ENCODE results near the gene FAM168A. TPM values are rescaled to one million over a fixed set of nuclear protein-coding genes. Genes with fewer than 3 reads are reported as not detected.

Gene FAM168A
- total and polyA plus RNA-seq, 2 of the 8 experiments (the other 6 are each of a cell fraction or from before 2014, with no cell fraction given): 17.1 to 21.6 TPM

DNA sequence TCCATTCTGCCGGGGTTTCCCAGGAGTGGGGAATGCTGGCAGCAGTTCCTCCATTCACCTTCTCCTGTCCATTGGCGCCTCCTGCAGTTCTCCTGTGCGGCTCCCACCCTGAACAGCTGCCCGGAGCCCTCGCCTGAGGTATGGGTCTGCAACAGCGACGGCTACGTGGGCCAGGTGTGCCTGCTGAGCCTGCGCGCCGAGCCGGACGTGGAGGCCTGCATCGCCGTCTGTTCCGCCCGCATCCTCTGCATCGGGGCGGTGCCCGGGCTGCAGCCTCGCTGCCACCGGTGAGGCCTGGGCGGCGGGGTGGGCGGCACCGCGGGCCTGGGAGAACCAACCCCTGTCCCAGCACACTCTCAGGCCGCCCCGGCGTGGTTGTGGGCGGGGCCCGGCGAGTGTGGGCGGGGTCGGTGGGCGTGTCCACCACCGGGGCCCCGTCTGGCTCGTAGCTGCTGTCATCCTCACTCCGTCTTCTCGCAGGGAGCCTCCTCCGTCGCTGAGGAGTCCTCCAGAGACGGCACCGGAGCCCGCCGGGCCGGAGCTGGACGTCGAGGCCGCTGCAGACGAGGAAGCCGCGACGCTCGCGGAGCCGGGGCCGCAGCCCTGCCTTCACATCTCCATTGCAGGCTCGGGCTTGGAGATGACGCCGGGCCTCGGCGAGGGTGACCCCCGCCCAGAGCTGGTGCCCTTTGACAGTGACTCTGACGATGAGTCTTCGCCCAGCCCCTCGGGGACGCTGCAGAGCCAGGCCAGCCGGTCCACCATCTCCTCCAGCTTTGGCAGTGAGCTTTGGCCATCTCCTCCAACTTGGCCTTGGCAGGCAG lies 235.7 kb downstream of the FAM168A start (continued):
- TF ChIP-seq POU5F1 (IDR thresholded peaks at IDR 0.05; ENCODE audit: low read depth, low read length) (no peak), MAFK (IDR thresholded peaks at IDR 0.05; ENCODE audit: low read depth, low read length) (no peak), PHF8 (conservative IDR thresholded peaks at IDR 0.05; ENCODE audit: low read depth, low read length) (no peak), EP300 (IDR thresholded peaks at IDR 0.05; ENCODE audit: borderline replicate concordance in 1 of 2, low read depth in 2 of 2, low read length in 2 of 2) (no peak), SIX5 (IDR thresholded peaks at IDR 0.05; ENCODE audit: low read depth, low read length) (no peak), CHD2 (IDR thresholded peaks at IDR 0.05; ENCODE audit: low read length) (no peak), KDM5A (IDR thresholded peaks at IDR 0.05; ENCODE audit: low read length) (no peak), KDM1A (IDR thresholded peaks at IDR 0.05; ENCODE audit: borderline replicate concordance, low read length) (no peak), SUZ12 (IDR thresholded peaks at IDR 0.05; ENCODE audit: low read length) (no peak)
- TF ChIP-seq, protein P1, sequence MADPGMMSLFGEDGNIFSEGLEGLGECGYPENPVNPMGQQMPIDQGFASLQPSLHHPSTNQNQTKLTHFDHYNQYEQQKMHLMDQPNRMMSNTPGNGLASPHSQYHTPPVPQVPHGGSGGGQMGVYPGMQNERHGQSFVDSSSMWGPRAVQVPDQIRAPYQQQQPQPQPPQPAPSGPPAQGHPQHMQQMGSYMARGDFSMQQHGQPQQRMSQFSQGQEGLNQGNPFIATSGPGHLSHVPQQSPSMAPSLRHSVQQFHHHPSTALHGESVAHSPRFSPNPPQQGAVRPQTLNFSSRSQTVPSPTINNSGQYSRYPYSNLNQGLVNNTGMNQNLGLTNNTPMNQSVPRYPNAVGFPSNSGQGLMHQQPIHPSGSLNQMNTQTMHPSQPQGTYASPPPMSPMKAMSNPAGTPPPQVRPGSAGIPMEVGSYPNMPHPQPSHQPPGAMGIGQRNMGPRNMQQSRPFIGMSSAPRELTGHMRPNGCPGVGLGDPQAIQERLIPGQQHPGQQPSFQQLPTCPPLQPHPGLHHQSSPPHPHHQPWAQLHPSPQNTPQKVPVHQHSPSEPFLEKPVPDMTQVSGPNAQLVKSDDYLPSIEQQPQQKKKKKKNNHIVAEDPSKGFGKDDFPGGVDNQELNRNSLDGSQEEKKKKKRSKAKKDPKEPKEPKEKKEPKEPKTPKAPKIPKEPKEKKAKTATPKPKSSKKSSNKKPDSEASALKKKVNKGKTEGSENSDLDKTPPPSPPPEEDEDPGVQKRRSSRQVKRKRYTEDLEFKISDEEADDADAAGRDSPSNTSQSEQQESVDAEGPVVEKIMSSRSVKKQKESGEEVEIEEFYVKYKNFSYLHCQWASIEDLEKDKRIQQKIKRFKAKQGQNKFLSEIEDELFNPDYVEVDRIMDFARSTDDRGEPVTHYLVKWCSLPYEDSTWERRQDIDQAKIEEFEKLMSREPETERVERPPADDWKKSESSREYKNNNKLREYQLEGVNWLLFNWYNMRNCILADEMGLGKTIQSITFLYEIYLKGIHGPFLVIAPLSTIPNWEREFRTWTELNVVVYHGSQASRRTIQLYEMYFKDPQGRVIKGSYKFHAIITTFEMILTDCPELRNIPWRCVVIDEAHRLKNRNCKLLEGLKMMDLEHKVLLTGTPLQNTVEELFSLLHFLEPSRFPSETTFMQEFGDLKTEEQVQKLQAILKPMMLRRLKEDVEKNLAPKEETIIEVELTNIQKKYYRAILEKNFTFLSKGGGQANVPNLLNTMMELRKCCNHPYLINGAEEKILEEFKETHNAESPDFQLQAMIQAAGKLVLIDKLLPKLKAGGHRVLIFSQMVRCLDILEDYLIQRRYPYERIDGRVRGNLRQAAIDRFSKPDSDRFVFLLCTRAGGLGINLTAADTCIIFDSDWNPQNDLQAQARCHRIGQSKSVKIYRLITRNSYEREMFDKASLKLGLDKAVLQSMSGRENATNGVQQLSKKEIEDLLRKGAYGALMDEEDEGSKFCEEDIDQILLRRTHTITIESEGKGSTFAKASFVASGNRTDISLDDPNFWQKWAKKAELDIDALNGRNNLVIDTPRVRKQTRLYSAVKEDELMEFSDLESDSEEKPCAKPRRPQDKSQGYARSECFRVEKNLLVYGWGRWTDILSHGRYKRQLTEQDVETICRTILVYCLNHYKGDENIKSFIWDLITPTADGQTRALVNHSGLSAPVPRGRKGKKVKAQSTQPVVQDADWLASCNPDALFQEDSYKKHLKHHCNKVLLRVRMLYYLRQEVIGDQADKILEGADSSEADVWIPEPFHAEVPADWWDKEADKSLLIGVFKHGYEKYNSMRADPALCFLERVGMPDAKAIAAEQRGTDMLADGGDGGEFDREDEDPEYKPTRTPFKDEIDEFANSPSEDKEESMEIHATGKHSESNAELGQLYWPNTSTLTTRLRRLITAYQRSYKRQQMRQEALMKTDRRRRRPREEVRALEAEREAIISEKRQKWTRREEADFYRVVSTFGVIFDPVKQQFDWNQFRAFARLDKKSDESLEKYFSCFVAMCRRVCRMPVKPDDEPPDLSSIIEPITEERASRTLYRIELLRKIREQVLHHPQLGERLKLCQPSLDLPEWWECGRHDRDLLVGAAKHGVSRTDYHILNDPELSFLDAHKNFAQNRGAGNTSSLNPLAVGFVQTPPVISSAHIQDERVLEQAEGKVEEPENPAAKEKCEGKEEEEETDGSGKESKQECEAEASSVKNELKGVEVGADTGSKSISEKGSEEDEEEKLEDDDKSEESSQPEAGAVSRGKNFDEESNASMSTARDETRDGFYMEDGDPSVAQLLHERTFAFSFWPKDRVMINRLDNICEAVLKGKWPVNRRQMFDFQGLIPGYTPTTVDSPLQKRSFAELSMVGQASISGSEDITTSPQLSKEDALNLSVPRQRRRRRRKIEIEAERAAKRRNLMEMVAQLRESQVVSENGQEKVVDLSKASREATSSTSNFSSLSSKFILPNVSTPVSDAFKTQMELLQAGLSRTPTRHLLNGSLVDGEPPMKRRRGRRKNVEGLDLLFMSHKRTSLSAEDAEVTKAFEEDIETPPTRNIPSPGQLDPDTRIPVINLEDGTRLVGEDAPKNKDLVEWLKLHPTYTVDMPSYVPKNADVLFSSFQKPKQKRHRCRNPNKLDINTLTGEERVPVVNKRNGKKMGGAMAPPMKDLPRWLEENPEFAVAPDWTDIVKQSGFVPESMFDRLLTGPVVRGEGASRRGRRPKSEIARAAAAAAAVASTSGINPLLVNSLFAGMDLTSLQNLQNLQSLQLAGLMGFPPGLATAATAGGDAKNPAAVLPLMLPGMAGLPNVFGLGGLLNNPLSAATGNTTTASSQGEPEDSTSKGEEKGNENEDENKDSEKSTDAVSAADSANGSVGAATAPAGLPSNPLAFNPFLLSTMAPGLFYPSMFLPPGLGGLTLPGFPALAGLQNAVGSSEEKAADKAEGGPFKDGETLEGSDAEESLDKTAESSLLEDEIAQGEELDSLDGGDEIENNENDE (IDR thresholded peaks at IDR 0.05; ENCODE audit: insufficient replicate concordance, low read length): no peak

Data from H1 (cell line).